Skeletal muscle satellite cell (primary cell): ENCODE data around the gene ZNF493.

Source experiments
- H3K27me3 ChIP-seq: 2 replicates; pipeline ENCODE4 v1.7.0; 2013; ENCODE audit warnings: low read length; ENCODE audit not compliant: control insufficient read depth, insufficient read depth
- H3K36me3 ChIP-seq: 2 replicates; pipeline ENCODE4 v1.7.0; 2013; ENCODE audit warnings: mild to moderate bottlenecking, control low read depth, low read length; ENCODE audit not compliant: insufficient read depth
- H3K4me1 ChIP-seq: 2 replicates; pipeline ENCODE4 v1.7.0; 2013; ENCODE audit warnings: low read length; ENCODE audit not compliant: control insufficient read depth, insufficient read depth
- H3K4me2 ChIP-seq: 2 replicates; pipeline ENCODE4 v1.7.0; 2013; ENCODE audit warnings: mild to moderate bottlenecking, low read length
- H3K4me3 ChIP-seq: 2 replicates; pipeline ENCODE4 v1.7.0; 2013; ENCODE audit warnings: low read length
- H3K9ac ChIP-seq: 2 replicates; pipeline ENCODE4 v1.7.0; 2013; ENCODE audit warnings: mild to moderate bottlenecking, low read depth, low read length, moderate library complexity
- H3K9me3 ChIP-seq: replicated peaks from 2 replicates; pipeline ENCODE4 v1.7.0; 2013; ENCODE audit warnings: mild to moderate bottlenecking, control low read depth, low read length

ZNF493 gene

GRCh38 chr19:21463449-21464105, 66.6 kb downstream of the ZNF493 start:
- H3K4me1 ChIP-seq = no peaks in the 10 kb centered on the region
- no peak overlapping the region for H3K4me3 ChIP-seq
- H3K36me3 ChIP-seq = no peaks in the 10 kb centered on the region
- no peaks in the 10 kb centered on the region for H3K9me3 ChIP-seq
- no peak overlapping the region for H3K9ac ChIP-seq
- H3K4me2 ChIP-seq = no peak overlapping the region
- no peaks in the 10 kb centered on the region for H3K27me3 ChIP-seq

DNA sequence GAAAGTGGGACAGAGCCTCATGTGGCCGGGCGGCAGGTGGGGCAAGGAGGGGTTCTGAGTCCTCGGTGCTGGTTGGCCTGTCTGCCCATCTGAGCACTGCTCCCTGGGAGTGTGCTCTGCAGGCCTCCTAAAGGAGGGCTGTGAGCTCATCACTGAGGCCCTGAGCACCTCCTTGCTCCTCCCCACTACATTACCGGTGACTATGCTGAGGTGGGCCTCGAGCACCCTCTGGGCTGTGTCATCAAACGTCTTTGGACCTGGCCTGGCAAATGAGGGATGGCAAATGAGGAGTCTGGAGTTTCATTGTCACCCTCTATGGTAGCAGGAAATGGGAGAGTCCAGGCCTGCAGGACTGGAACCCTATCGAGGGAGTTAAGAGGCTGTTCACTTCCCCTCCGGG, 69.7 kb downstream of the ZNF493 start:
- Histone ChIP-seq H3K4me2 (no peak overlapping the region), H3K36me3 (no peaks in the 10 kb centered on the region), H3K9ac (no peak overlapping the region), H3K9me3 (peaks cover 3% of the 10 kb centered on the region), H3K4me3 (no peak overlapping the region), H3K27me3 (no peaks in the 10 kb centered on the region), H3K4me1 (no peaks in the 10 kb centered on the region)

GRCh38 chr19:21468791-21469190, 71.9 kb downstream of the ZNF493 start:
- Histone ChIP-seq H3K9ac (no peak overlapping the region), H3K4me2 (no peak overlapping the region), H3K4me3 (no peak overlapping the region), H3K27me3 (no peaks in the 10 kb centered on the region), H3K9me3 (peaks cover 3% of the 10 kb centered on the region), H3K4me1 (no peaks in the 10 kb centered on the region), H3K36me3 (no peaks in the 10 kb centered on the region)

DNA sequence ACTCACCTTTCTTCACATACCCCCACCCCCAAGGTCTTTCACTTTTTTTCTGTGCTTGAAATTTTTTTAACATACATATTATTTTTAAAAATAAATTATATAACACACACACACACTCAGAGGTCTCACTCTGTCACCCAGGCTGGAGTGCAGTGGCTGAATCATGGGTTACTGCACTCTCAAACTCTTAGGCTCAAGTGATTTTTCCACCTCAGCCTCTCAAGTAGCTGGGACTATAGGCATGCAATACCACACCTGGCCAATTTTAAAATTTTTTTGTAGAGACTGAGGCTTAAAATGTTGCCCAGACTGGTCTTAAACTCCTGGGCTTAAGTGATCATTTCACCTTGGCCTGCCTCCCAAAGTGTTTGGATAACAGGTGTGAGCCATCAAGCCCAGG, 75.6 kb downstream of the ZNF493 start:
- no peak overlapping the region for H3K4me3 ChIP-seq
- no peaks in the 10 kb centered on the region for H3K36me3 ChIP-seq
- no peak overlapping the region for H3K4me2 ChIP-seq
- no peaks in the 10 kb centered on the region for H3K27me3 ChIP-seq
- peaks cover 3% of the 10 kb centered on the region for H3K9me3 ChIP-seq
- no peak overlapping the region for H3K9ac ChIP-seq
- H3K4me1 ChIP-seq = no peaks in the 10 kb centered on the region

DNA sequence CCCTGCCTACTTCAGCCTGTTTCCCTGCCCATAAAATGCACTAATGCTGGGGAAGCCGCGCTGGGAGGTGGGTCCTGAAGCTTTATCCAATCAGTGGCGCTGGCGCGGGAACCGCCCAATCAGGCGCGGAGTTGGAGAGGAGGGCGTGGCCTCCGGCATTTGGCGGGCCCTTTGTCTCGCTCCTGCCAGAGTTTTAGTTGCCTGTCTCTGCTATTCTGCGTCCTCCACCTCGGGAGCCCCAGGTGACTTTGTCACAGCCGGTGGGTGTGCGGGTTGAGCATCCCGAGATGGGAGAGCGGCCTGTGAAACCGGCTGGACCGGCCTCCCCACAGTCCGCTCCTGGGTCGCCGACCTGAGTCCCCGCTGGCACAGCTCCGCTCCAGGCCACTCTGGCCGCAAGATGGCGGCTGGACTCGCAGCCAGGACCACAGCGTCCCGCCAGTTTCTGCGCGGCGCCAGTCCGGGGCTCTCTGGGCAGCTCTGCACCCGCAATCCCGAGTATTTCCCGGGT, 77.8 kb downstream of the ZNF493 start:
- Histone ChIP-seq H3K4me1 (no peaks in the 10 kb centered on the region), H3K36me3 (no peaks in the 10 kb centered on the region), H3K27me3 (no peaks in the 10 kb centered on the region), H3K9me3 (peaks cover 3% of the 10 kb centered on the region), H3K4me2 (peak overlapping the region; percentile 89), H3K4me3 (peak overlapping the region; percentile 73), H3K9ac (peak overlapping the region; percentile 21)
